GM12878 (cell line): ENCODE measurements around the gene CREB5. TPM values are rescaled to one million over a fixed set of nuclear protein-coding genes. Genes with fewer than 3 reads are reported as not detected.

Experiments
- ATAC-seq: fragments of 200-7000 bp; cut with Tn5 transposase; 3 replicates; pipeline ENCODE4 v1.9.1; 2020; ENCODE audit warnings: mild to moderate bottlenecking, moderate library complexity
- BruUV-seq: library from RNA; stranded (reverse); fragments of 400-500 nt; replicated peaks from 2 replicates; lab custom pipeline; 2021; lab: Mats Ljungman, UMichigan
- CTCF ChIA-PET: fragments of 300-600 bp; sonication (Branson Sonifier 250); formaldehyde crosslinking; extraction: SDS; loops from one replicate; lab custom pipeline; 2021; ENCODE audit warnings: inconsistent platforms; lab: Yijun Ruan, JAX
- POLR2A ChIA-PET: fragments of 350-600 bp; formaldehyde crosslinking; extraction: SDS; loops from one replicate; lab custom pipeline; 2021; ENCODE audit warnings: inconsistent platforms; lab: Charles Lee
- RAD21 ChIA-PET: fragments of 300-600 bp; sonication (Branson Sonifier 250); formaldehyde crosslinking; loops from one replicate; lab custom pipeline; 2023; ENCODE audit warnings: antibody characterized with exemption; ENCODE audit not compliant: unreplicated experiment; lab: Charles Lee
- SMC1A ChIA-PET: fragments of 300-600 bp; sonication (Branson Sonifier 250); formaldehyde crosslinking; loops from one replicate; lab custom pipeline; 2023; ENCODE audit not compliant: unreplicated experiment, uncharacterized antibody; lab: Charles Lee
- DNase-seq: peaks from one replicate; pipeline ENCODE4 v3.0.0-alpha.2; 2011; ENCODE audit warnings: low read depth, low spot score
- FAIRE-seq: peaks from 3 replicates; lab custom pipeline; 2011; peaks lifted over from hg19 to GRCh38; lab: Jason Lieb, UNC
- H2AFZ ChIP-seq: 2 replicates; pipeline ENCODE4 v1.6.0; 2011; ENCODE audit warnings: low read depth, low read length, control low read depth; ENCODE audit not compliant: control insufficient read depth
- H3K27ac ChIP-seq: 2 replicates; pipeline ENCODE4 v1.5.1; 2011; ENCODE audit warnings: control low read depth; ENCODE audit not compliant: control insufficient read depth, insufficient read depth
- H3K27me3 ChIP-seq, 2 experiments: replicated peaks in 1 of 2; 2 replicates each; pipeline versions ENCODE4 v1.6.0 to v1.6.1; 2011; ENCODE audit warnings: low read length in 1 of 2; ENCODE audit not compliant: control insufficient read depth in 2 of 2, insufficient read depth in 2 of 2
- H3K36me3 ChIP-seq, 2 experiments: 2 replicates each; pipeline ENCODE4 v1.5.1; 2011; ENCODE audit warnings: low read length in 1 of 2; ENCODE audit not compliant: control insufficient read depth in 2 of 2, insufficient read depth in 2 of 2
- H3K4me1 ChIP-seq: 2 replicates; pipeline ENCODE4 v1.6.1; 2011; ENCODE audit warnings: mild to moderate bottlenecking, low read length, moderate library complexity, mixed read lengths; ENCODE audit not compliant: control insufficient read depth, insufficient read depth
- H3K4me2 ChIP-seq: 2 replicates; pipeline ENCODE4 v1.6.0; 2011; ENCODE audit warnings: control low read depth; ENCODE audit not compliant: control insufficient read depth, insufficient read depth
- H3K4me3 ChIP-seq: fragments of 200-600 bp; sonication (generic); 2 replicates; pipeline ENCODE4 v1.5.1; 2016
- H3K79me2 ChIP-seq: 2 replicates; pipeline ENCODE4 v1.6.0; 2011; ENCODE audit warnings: low read length; ENCODE audit not compliant: control insufficient read depth, insufficient read depth
- H3K9ac ChIP-seq: 2 replicates; pipeline ENCODE4 v1.8.0; 2011; ENCODE audit warnings: low read length, control low read depth, mixed read lengths; ENCODE audit not compliant: control insufficient read depth, insufficient read depth
- H3K9me3 ChIP-seq: replicated peaks from 3 replicates; pipeline ENCODE4 v1.5.1; 2011; ENCODE audit warnings: mild to moderate bottlenecking, low read length; ENCODE audit not compliant: control insufficient read depth, insufficient read depth
- H4K20me1 ChIP-seq: 2 replicates; pipeline ENCODE4 v1.6.0; 2011; ENCODE audit not compliant: control insufficient read depth, insufficient read depth
- CEBPB ChIP-seq, 2 experiments: fragments of 150-350 bp in 1 of 2; IDR thresholded peaks; 2 replicates each; pipeline ENCODE4 v1.6.1; 2012 to 2014; ENCODE audit warnings: low read depth in 2 of 2, low read length in 2 of 2, borderline replicate concordance in 1 of 2, inconsistent platforms in 1 of 2
- NFXL1 ChIP-seq: fragments of 450-650 bp; IDR thresholded peaks from 2 replicates; pipeline ENCODE4 v1.6.1; 2017; ENCODE audit warnings: antibody characterized with exemption, mild to moderate bottlenecking, borderline replicate concordance
- PAX5 ChIP-seq: IDR thresholded peaks from 2 replicates; pipeline ENCODE4 v1.6.1; 2011; ENCODE audit warnings: low read depth, low read length, borderline replicate concordance
- YBX1 ChIP-seq: fragments of 450-650 bp; IDR thresholded peaks from 2 replicates; pipeline ENCODE4 v1.6.1; 2016; ENCODE audit warnings: antibody characterized with exemption
- ZNF274 ChIP-seq: IDR thresholded peaks from one replicate; pipeline ENCODE4 v1.8.0; 2011; ENCODE audit not compliant: insufficient read length, insufficient read depth
- WGBS: methylation state at CpG from one replicate; pipeline ENCODE4 v1.1.6; 2016; ENCODE audit warnings: low lambda C conversion rate; ENCODE audit not compliant: insufficient replicate concordance, insufficient coverage; ENCODE audit errors: missing lambda C conversion rate; 5-methylcytosine and 5-hydroxymethylcytosine counted together
- in situ Hi-C: fragments of 300-500 bp; cut with MboI; formaldehyde crosslinking; loops from 9 replicates; pipeline ENCODE4 v1.14.3; 2018; ENCODE audit warnings: mixed read lengths
- intact Hi-C: fragments of 100-400 bp; cut with micrococcal nuclease; formaldehyde crosslinking; loops from one replicate; pipeline ENCODE4 v1.14.2; 2022; ENCODE audit not compliant: unreplicated experiment
- polyA plus RNA-seq, 11 experiments: library from polyadenylated mRNA; depleted of rRNA in 4 of 11; unstranded in 6 of 11; stranded (reverse) in 5 of 11; fragments of >200 nt; fragmentation: Nextera tagmentation in 4 of 11; fragmentation: Illumina TruSeq in 1 of 11; extraction: Ambion mirVana in 4 of 11; extraction: Trizol in 1 of 11; gene quantifications; 1 replicate in 1 of 11; 2 replicates in 10 of 11; pipeline versions ENCODE4 v1.2.1 to v1.2.3, GENCODE V29; 2011 to 2016; ENCODE audit warnings: inconsistent platforms in 2 of 11, missing spikeins in 2 of 11, low read depth in 1 of 11
- total RNA-seq, 4 experiments: library from RNA; depleted of rRNA in 3 of 4; stranded (reverse); fragments of >200 nt in 3 of 4; fragmentation: Illumina TruSeq in 1 of 4; extraction: Trizol in 1 of 4; gene quantifications; 2 replicates each; pipeline versions ENCODE4 v1.2.1 to v1.2.3, GENCODE V29; 2013 to 2021
- TF ChIP-seq, protein P1 (sequence below): fragments of 150-350 bp; IDR thresholded peaks from 2 replicates; pipeline ENCODE4 v1.6.1; 2014; ENCODE audit warnings: mild to moderate bottlenecking, low read depth, low read length

Gene CREB5
- total and polyA plus RNA-seq, 10 of the 15 experiments (the other 5 are each of a cell fraction or from before 2014, with no cell fraction given): 12.9 to 74.1 (median 53.0) TPM

DNA sequence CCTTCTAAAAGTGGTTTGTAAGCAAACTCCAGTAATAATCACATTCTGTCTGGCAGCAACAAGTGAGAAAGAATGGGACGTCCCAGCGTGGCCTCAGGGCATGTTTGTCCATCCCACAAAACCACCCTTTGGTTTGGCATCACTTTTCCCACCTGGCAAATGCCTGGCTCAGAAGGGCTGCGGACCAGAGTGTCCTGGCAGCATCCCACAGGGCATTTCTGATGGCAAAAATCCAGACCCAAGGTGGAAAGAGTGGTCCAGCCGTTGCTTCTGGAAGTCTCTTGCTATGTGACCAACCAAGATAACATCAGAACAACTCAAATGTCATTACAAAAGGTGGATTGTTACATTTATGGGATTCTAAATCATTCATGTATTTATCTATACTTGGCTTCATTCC is 174.4 kb downstream of the CREB5 start:
- no peak overlapping the region for H3K4me2 ChIP-seq
- TF ChIP-seq PAX5: no peak
- TF ChIP-seq, protein P1, sequence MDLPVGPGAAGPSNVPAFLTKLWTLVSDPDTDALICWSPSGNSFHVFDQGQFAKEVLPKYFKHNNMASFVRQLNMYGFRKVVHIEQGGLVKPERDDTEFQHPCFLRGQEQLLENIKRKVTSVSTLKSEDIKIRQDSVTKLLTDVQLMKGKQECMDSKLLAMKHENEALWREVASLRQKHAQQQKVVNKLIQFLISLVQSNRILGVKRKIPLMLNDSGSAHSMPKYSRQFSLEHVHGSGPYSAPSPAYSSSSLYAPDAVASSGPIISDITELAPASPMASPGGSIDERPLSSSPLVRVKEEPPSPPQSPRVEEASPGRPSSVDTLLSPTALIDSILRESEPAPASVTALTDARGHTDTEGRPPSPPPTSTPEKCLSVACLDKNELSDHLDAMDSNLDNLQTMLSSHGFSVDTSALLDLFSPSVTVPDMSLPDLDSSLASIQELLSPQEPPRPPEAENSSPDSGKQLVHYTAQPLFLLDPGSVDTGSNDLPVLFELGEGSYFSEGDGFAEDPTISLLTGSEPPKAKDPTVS: no peak
- TF ChIP-seq YBX1: no peak
- TF ChIP-seq ZNF274: no peak
- TF ChIP-seq, all 136 proteins: peak for 0
- ChIA-PET POLR2A (interaction anchor here (1.4 kb wide), 1 partner anchor 8 kb away, joined by 4 read pairs; no protein-coding TSS in a partner anchor), CTCF (interaction anchor here (0.5 kb wide), 1 partner anchor 338 kb away, joined by 4 read pairs; no protein-coding TSS in a partner anchor), SMC1A (no interaction called here), RAD21 (no interaction called here)
- Histone ChIP-seq H3K79me2 (no peaks in the 10 kb centered on the region), H3K36me3 (peaks cover 0 to 5% of the 10 kb centered on the region in 2 experiments; a peak in 2 of 4 replicates), H4K20me1 (no peaks in the 10 kb centered on the region), H3K4me1 (no peaks in the 10 kb centered on the region), H3K27me3 (no peaks in the 10 kb centered on the region), H3K4me3 (no peak overlapping the region), H2AFZ (no peak overlapping the region), H3K9ac (no peak overlapping the region), H3K27ac (no peak overlapping the region), H3K9me3 (no peaks in the 10 kb centered on the region)
- BruUV-seq: no TSS peak
- WGBS: 56% methylated on average over 4 of the region's 4 CpGs
- ATAC-seq (no peak), FAIRE-seq (no peak), DNase-seq (no peak)
- in situ Hi-C loops (no loop called here), intact Hi-C loops (no loop called here)

DNA sequence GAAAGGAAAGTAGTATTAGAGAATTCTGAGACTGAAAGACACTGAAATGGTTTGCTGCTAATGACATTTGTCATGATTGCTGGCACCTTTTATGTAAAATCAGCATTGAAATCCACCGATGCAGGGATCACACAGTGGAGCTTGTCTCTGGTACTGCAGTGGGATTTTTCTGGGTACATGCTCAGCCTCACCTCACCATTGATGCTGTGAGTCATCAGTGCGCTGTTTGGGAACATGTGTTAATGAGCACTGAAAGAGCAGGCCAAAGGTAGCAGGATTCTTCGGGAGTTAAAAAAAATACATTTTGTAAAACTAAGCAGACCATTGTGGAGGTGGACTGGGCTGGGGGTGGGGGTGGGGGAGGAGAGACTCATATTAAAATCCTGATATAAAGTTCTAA is 174.9 kb downstream of the CREB5 start:
- Histone ChIP-seq H3K27ac (no peak overlapping the region), H3K79me2 (no peaks in the 10 kb centered on the region), H3K9ac (no peak overlapping the region), H4K20me1 (no peaks in the 10 kb centered on the region), H2AFZ (no peak overlapping the region), H3K9me3 (no peaks in the 10 kb centered on the region), H3K4me1 (no peaks in the 10 kb centered on the region), H3K4me3 (no peak overlapping the region), H3K4me2 (no peak overlapping the region), H3K27me3 (no peaks in the 10 kb centered on the region), H3K36me3 (peaks cover 0 to 5% of the 10 kb centered on the region in 2 experiments; a peak in 2 of 4 replicates)
- BruUV-seq: no TSS peak
- ChIA-PET RAD21 (no interaction called here), SMC1A (interaction anchor here (0.6 to 2.8 kb wide), 3 partner anchors 11 to 20 kb away, joined by 3 to 12 read pairs (median 3); no protein-coding TSS in a partner anchor), POLR2A (interaction anchor here (1.3 to 1.4 kb wide), 2 partner anchors 9 to 12 kb away, joined by 3 to 4 read pairs; no protein-coding TSS in a partner anchor), CTCF (no interaction called here)
- ATAC-seq (peak; percentile 27; the same call in 1 of the 3 replicates), DNase-seq (no peak), FAIRE-seq (no peak)
- WGBS: 53% methylated on average over 3 of the region's 3 CpGs
- TF ChIP-seq CEBPB (IDR thresholded peaks at IDR 0.05; ENCODE audit: borderline replicate concordance in 1 of 2, low read depth in 2 of 2, low read length in 2 of 2): no peak
- TF ChIP-seq NFXL1: no peak
- in situ Hi-C loops: no loop called here
- intact Hi-C loops: no loop called here
